Esophagus mucosa (tissue), 1 donor: ENCODE results near the gene AS3MT. TPM values are rescaled to one million over a fixed set of nuclear protein-coding genes. Genes with fewer than 3 reads are reported as not detected.

ENCODE experiments used
- ATAC-seq: fragments of 200-7000 bp; cut with Tn5 transposase; one replicate; pipeline ENCODE4 v1.9.1; 2020
- total RNA-seq: library from RNA; stranded (reverse); gene quantifications from one replicate; pipeline ENCODE4 v1.2.4, GENCODE V29; 2023
- donor health status: DM: yes; HTN: yes; CAD: no.

AS3MT gene
- total RNA-seq, 1 donor from 2014 or later: 0.12 TPM

DNA sequence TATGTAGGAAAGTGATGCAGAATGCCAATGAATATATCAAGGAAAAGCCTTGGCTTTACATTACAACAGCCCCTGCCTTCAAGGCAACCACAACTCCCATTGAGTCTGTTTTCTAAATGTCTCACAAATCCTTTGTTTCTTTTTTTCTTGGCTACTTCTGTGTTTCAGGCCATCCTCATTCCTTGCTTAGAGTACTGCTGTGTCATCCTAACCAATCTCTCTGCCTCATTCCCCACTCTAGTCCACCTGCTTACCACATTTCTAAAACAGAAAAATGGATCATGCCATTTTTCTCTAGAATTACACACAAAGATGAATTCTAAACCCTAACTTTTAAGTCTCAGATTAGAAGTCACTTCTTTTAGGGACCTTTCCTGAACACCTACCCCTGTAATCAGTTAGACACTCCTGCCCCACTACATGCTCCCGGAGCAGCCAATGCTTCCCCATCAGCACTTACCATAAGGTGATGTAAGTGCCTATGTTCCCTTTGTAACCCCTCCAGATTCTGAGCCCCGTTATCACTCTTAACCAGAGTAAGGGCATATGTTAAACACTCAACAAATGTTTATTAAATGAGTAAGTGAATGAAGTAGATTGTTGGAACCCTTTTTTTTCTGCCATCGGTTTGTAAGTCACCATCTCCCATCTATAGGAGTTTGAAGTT is 12.4 kb upstream of the AS3MT start:
- no peak for ATAC-seq

DNA sequence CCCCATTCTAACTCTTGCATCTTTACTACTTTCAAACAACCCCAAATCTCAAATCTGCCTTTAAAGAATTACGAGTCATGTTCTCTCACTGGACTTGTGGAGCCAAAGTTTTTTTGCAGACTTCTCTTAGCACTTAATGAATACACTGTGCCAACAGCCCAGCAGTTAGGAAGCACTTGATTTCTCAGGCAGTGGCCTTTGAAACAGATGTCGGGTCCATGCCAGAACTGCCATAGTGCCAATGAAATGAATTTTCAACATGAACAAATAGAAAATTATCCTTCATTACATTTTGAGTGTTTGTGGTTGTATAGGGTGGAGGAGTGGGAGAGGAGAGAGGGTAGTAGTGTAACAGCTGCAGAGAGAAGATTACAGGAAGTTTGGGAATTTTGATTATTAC is 9.4 kb upstream of the AS3MT start:
- no peak for ATAC-seq

DNA sequence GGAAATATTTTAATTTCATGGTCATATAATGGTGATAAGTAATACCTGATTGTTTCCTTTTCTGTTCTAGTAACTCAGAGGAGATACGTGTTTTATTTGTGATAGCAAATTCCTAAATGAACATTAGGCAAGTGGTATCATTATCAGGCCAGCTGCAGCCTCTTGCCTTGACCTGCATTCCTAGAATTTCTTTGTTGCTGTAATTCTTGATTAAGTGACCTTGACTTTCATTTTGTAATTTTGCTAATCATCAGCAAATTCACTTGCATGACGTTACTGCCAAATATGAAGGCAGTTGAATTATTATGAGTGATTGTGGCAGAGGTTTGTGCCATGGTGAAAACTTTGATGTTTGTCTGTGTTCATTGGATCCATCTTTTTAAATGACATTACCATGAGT is 5.6 kb upstream of the AS3MT start:
- ATAC-seq: no peak

- ATAC-seq: no peak
These were observed 3.6 kb upstream of the AS3MT start for GRCh38 chr10:102865620-102866019.

GRCh38 chr10:102868911-102869257 is 386 bp upstream of the AS3MT start:
- ATAC-seq: no peak

DNA sequence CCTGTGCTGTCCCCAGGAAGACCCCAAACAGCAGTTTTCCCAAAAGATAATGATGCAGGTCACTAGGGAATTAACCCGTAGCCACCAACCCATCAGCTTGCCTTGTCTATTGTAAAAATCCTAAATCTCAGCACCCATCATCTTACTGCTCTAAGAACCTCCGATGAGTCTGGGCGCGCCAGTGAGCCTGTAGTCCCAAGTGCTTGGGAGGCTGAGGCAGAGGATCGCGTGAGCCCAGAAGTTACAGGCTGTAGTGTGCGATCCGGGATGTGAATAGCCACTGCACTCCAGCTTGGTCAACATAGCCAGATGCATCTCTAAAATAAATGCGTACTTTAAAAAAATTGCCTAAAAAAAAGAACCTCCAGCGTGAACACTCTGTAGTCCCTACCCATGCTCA is 951 bp downstream of the AS3MT start:
- ATAC-seq: no peak

GRCh38 chr10:102872163-102872562 is 2.9 kb downstream of the AS3MT start:
- ATAC-seq: no peak

GRCh38 chr10:102876747-102877153 is 7.5 kb downstream of the AS3MT start:
- no peak for ATAC-seq

- no peak for ATAC-seq
These were observed 9.4 kb downstream of the AS3MT start for GRCh38 chr10:102878629-102879028.

DNA sequence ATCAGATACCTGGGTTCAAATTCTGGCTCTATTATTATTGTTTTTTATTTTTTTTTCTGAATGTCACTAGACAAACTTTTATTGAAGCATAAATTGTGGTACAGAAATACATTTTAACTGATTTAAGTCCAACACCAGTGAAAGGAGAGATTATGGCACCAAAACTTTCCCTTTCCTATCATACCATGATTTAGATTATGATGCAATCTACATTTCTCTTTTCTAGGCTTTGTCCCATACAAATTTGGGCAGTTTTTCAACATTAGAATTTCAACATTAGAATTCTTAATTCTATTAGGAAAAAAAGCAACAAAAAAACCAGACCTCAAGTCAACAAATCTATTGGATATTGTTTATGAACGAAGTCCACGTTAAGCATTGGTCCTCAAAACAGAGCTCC is 11.0 kb downstream of the AS3MT start:
- no peak for ATAC-seq

DNA sequence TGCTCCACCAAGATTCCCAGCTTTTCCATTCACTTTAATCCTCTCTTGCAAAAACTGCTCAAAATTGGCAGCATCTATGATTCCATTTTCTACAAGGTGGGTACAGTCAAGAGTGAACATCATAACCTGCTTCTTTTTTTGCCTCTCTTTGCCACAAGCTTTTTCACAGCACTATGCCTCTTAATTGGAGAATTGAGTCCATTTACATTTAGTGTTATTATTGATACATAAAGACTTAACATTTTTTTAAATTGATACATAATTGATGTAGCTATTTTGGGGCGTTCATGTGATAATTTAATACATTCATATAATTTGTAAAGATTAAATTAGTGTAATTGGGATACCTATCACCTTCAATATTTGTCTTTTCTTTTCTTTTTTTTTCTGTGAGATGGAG is 18.8 kb downstream of the AS3MT start:
- ATAC-seq: no peak

- no peak for ATAC-seq
These were observed 25.4 kb downstream of the AS3MT start for GRCh38 chr10:102894466-102895213.

DNA sequence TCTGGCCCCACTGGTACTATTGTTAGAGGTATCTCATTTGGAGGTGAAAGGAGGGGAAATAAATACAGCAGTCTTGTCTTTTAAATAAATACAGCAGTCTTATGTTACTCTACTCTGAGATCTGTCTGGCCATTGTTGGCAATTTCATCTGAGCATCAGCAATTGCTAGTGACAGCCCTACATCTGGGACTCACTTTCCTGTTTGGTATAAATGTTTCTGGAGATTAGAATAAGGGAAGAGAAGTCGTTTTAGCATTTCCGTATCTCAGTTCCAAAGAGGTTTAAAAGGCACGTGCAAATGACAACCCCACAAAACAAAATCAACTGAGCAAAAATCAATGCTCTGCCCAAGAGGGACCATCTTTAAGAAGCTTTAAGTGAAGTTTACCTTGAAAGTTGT is 30.7 kb downstream of the AS3MT start:
- no peak for ATAC-seq

GRCh38 chr10:102904346-102904745 is 35.1 kb downstream of the AS3MT start:
- no peak for ATAC-seq

DNA sequence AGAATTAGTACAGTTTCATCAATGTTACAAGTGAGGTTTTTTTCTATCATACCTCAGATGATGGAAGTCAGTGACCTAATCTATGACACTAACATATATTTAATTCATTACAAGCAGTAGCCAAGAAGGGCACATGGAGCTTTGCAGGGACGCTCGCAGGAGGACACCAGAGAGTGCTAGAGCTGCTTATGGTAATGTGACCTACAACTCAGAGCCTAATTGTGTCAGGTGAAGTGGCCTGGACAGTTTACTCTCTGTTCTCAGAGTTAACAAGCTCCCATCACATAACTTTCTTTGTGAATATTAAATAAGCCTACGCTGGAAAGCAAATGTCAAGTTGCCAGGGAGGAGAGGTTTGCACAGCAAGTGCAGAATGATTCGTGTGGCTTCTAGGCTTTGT is 37.2 kb downstream of the AS3MT start:
- no peak for ATAC-seq

DNA sequence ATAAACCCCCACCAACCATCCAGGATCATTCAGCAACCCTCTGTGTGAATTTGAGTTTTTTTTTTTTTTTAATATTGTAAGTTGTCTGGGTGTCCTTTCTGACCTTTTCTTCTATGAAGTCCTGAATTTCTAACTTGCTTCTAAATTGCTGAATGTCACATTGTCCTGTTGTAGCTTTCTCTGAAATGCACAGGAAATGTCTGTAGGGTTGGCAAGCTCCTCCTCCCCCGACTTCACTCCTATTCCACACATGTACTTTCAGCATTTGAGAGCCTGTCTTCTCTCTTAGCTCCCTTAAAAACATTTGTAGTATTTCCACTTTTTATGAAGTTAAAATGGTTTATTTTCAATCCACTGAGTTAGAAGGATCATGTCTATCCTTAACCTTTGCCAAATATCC is 45.5 kb downstream of the AS3MT start:
- ATAC-seq: no peak

DNA sequence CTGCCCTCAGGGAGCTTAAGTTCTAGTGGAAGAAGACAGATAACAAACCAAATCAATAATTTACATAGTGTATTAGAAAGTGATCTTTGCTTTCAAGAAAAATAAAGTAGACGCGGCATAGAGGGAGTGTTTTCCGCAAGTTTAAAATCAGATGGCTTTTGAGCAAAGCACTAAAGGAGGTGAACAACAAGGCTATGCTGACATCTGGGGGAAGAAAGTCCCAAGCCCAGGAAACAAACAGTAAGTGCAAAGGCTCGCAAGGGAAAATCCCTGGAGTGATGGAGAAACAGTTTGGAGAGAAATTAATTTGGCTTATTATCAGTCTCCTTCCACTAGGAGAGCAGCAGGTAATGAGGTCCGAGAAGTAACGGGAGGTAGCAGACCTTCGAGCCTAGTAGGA is 46.9 kb downstream of the AS3MT start:
- no peak for ATAC-seq

GRCh38 chr10:102917314-102917961 is 48.2 kb downstream of the AS3MT start:
- ATAC-seq: peak; percentile 79

DNA sequence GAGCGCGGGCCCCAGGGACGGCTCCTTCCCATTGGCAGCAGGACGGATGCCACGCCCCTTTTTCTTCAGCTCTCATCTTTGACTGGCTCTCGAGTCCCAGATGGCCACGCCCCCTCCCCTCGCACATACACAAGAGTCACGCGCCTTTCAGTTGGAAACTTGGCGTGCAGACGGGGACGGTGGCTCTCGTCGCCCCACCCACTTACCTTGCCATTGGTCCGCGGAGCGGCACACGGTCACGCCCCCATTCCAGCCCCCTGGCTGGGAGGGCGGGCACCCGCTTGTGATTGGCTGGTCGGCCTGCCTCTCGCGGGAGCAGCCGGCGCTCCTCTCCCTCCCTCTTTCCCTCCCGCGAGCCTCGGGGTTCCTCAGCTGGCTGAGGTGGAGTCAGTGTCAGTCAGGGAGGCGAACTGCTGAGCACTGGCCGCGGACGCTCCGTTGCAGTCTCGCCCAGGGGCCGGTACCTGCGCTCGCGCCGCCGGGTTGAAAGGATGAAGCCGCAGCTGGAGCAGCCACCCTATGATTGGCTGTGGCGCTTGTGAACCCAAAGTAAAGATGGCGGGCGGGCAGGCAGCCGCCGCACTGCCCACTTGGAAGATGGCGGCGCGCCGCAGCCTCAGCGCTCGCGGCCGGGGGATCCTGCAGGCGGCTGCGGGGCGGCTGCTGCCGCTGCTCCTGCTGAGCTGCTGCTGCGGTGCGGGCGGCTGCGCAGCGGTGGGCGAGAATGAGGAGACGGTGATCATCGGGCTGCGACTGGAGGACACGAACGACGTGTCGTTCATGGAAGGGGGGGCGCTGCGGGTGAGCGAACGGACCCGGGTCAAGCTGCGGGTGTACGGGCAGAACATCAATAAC is 48.9 kb downstream of the AS3MT start, which contains the start of gene CNNM2:
CNNM2 (plus strand) TSS at position 333 of the 855 bp plus-strand sequence; CDS start at position 520, 187 bp downstream.
- ATAC-seq: peak; percentile 99

GRCh38 chr10:102918817-102919245 is 49.6 kb downstream of the AS3MT start:
- no peak for ATAC-seq

GRCh38 chr10:102919246-102919959 is 50.1 kb downstream of the AS3MT start:
- no peak for ATAC-seq
